Measurements from ENCODE around the gene CELSR3.

CELSR3 gene

DNA sequence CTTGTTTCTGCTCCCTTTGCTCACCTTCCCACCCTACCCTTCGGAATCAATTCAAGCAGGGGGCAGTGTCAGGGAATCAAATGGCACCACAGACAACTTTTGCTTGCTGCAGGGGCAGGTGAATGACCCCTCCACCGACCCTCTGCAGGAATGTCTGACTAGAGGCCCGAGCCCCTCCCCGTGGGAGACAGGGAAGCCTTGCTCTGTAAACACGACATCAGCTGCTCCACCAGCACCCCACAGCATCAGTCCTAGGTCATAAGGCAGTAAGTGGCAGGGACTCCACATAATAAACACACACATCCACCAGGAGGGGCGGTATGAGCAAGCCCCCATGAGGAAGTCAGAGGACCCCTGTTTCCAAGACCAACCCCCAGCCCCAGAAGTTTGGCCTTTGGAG is 25.4 kb downstream of the CELSR3 start:
- H3K27ac Mint-ChIP-seq: no peak overlapping the region
- H3K27me3 Mint-ChIP-seq (ENCODE audit: low read depth, poor library complexity): peaks cover 10% of the 10 kb centered on the region
- H3K9me3 Mint-ChIP-seq: no peaks in the 10 kb centered on the region
- peak overlapping the region; percentile 55 for H3K4me3 Mint-ChIP-seq
- H3K4me1 Mint-ChIP-seq: peaks cover 73% of the 10 kb centered on the region
- TF ChIP-seq, protein P1, sequence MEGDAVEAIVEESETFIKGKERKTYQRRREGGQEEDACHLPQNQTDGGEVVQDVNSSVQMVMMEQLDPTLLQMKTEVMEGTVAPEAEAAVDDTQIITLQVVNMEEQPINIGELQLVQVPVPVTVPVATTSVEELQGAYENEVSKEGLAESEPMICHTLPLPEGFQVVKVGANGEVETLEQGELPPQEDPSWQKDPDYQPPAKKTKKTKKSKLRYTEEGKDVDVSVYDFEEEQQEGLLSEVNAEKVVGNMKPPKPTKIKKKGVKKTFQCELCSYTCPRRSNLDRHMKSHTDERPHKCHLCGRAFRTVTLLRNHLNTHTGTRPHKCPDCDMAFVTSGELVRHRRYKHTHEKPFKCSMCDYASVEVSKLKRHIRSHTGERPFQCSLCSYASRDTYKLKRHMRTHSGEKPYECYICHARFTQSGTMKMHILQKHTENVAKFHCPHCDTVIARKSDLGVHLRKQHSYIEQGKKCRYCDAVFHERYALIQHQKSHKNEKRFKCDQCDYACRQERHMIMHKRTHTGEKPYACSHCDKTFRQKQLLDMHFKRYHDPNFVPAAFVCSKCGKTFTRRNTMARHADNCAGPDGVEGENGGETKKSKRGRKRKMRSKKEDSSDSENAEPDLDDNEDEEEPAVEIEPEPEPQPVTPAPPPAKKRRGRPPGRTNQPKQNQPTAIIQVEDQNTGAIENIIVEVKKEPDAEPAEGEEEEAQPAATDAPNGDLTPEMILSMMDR (IDR thresholded peaks at IDR 0.05): no peak
- DNase-seq: no peak
- peaks cover 5% of the 10 kb centered on the region for H3K36me3 Mint-ChIP-seq (ENCODE audit: low read depth)

DNA sequence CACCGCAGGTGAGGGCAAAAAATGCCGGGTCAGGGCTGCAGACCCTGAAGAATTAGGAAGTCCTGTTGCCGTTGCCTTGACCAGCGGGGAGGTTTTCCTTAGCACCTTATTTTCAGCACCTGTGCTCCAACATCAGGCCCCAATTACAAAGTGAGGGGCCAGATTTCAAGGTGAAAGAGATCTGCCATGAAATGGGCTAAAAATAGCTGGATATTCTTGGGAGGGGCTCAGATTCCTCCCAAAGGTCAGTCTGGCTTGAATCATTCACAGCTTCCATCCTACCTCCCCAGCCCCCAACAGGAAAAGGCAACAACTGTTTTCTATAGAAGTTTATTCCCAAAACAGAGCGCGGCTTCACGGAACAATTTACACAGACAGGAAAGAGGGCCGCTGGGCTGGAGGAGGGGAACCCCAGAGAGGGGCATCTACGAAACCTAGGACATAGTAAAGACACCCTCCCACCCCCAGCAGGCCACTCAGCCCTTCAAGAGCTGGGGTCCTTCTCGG is 26.5 kb downstream of the CELSR3 start:
- Mint-ChIP-seq H3K4me3 (peak overlapping the region; percentile 85), H3K27ac (peak overlapping the region; percentile 94), H3K9me3 (no peaks in the 10 kb centered on the region), H3K36me3 (ENCODE audit: low read depth) (peaks cover 8% of the 10 kb centered on the region), H3K4me1 (peaks cover 62% of the 10 kb centered on the region), H3K27me3 (ENCODE audit: low read depth, poor library complexity) (peaks cover 8% of the 10 kb centered on the region)
- TF ChIP-seq, protein P1 (IDR thresholded peaks at IDR 0.05): no peak
- DNase-seq: no peak

DNA sequence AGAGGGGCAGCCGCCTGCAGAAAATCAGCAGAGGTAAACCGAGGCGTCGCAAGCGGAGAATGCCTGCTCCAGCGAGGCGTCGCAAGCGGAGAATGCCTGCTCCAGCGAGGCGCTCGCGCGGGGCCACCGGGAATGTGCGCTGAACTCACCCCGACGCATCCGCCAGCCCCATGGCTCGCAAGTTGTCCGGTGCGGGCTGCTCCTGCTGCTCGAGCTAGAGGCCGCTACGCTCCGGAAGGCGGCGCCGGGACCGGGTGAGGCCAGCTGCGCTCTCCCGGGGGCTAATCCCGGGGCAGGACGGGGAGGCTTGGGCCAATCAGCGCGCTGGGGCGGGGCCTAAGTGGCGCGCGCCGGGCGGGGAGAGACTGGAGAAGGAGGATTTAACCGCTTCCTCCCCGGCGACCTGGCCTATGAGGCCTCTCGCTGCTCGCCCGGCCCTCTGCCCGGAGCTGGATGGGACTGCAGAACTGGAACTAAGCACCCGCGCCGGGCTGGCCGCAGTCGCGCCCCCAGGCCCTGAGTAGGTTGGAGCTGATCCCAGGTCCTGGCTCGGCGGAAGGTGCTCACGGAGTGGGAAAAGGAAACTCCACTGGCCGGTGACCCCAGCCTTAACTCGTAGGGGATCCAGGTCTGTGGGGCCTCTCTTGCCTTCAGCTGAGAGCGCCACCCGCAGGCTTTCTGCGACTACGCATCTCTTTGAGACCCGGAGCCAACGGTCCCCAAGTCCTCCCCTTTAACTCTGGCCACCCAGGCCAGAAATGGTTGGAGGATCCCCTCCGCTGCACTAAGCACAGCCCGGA is 27.3 kb downstream of the CELSR3 start, which contains the start of gene SLC26A6:
TSS of gene SLC26A6 (minus strand) at position 240 of the 800 bp plus-strand sequence. CDS start at position 172, 68 bp downstream.
- peaks cover 55% of the 10 kb centered on the region for H3K4me1 Mint-ChIP-seq

DNA sequence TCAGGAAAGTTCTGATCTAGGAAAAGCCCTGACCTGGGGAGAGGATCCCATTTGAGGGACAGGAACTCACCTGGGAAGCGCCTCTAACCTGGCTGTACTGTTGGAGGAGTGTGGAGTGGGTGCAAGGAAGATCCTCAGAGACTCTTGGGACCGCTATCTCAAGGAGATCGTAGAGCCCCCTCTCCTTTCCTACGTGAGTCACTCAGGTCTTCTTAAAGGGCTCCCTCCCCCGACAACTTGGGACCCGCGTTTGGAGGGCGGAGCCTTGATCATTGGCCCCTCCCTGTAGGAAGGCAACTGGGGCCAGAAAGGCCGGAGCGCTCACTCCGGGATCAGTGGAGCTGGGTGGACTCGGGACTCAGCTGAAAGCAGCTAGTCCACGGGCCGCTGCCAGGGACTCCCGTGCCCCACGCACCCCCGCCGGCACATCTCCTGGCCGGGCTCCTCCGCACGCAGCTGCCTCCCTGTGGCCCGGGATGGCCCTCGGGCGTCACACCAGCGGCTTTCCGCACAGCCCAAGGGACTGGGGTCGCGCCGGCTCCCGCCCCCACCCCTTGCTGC is 27.9 kb downstream of the CELSR3 start:
- H3K9me3 Mint-ChIP-seq: no peaks in the 10 kb centered on the region
- peak; percentile 62 for DNase-seq
- TF ChIP-seq, protein P1 (IDR thresholded peaks at IDR 0.05): no peak
- H3K4me3 Mint-ChIP-seq: peak overlapping the region; percentile 85
- H3K4me1 Mint-ChIP-seq: peaks cover 52% of the 10 kb centered on the region
- peaks cover 8% of the 10 kb centered on the region for H3K36me3 Mint-ChIP-seq (ENCODE audit: low read depth)
- no peak overlapping the region for H3K27ac Mint-ChIP-seq
- peaks cover 8% of the 10 kb centered on the region for H3K27me3 Mint-ChIP-seq (ENCODE audit: low read depth, poor library complexity)

More for the DNA sequence above, 27.3 kb downstream of the CELSR3 start, which contains the start of gene SLC26A6:
- peak; percentile 99 for DNase-seq
- peaks cover 8% of the 10 kb centered on the region for H3K36me3 Mint-ChIP-seq (ENCODE audit: low read depth)
- H3K27me3 Mint-ChIP-seq (ENCODE audit: low read depth, poor library complexity): peaks cover 8% of the 10 kb centered on the region
- TF ChIP-seq, protein P1 (IDR thresholded peaks at IDR 0.05): peak; percentile 32
- H3K9me3 Mint-ChIP-seq: no peaks in the 10 kb centered on the region
- peak within 1 kb of the TSS; percentile 94 for H3K27ac Mint-ChIP-seq
- peak within 1 kb of the TSS; percentile 85 for H3K4me3 Mint-ChIP-seq

DNA sequence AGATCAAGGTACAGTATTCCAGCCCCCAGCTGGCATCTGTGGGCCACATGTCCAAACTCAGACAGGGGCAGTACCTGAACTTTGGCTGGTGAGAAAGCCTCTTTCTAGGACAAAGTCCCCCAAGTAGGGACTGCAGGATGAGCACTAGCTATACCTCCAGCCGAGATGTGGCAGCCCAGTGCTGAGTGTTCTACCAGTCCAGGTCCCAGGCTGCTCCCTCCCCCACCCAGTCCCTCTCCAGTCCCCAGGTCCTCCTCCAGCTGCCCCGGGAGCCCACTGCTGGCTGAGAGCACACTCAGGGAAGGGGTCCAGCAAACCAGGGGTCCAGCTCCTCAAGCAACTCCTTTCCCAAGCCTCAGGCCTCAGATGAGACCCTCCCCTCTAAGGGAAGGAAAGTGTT is 28.9 kb downstream of the CELSR3 start:
- Mint-ChIP-seq H3K9me3 (no peaks in the 10 kb centered on the region), H3K27me3 (ENCODE audit: low read depth, poor library complexity) (peaks cover 4% of the 10 kb centered on the region), H3K27ac (no peak overlapping the region), H3K4me1 (peaks cover 52% of the 10 kb centered on the region), H3K36me3 (ENCODE audit: low read depth) (peaks cover 12% of the 10 kb centered on the region), H3K4me3 (peak overlapping the region; percentile 85)
- TF ChIP-seq, protein P1 (IDR thresholded peaks at IDR 0.05): no peak
- no peak for DNase-seq
